GM21723 (cell line): ENCODE measurements around the gene BRF1.
"Not testable (repeated sequence)": the region's sequence is repeated elsewhere in the genome, so short reads cannot be mapped to it uniquely, and the experiment has no call there.

Experiments used
- ATAC-seq: cut with Tn5 transposase; IDR thresholded peaks from one replicate; pipeline ENCODE4 v1.9.1; 2021; ENCODE audit warnings: mild to moderate bottlenecking, moderate library complexity; ENCODE audit not compliant: unreplicated experiment

BRF1 gene

DNA sequence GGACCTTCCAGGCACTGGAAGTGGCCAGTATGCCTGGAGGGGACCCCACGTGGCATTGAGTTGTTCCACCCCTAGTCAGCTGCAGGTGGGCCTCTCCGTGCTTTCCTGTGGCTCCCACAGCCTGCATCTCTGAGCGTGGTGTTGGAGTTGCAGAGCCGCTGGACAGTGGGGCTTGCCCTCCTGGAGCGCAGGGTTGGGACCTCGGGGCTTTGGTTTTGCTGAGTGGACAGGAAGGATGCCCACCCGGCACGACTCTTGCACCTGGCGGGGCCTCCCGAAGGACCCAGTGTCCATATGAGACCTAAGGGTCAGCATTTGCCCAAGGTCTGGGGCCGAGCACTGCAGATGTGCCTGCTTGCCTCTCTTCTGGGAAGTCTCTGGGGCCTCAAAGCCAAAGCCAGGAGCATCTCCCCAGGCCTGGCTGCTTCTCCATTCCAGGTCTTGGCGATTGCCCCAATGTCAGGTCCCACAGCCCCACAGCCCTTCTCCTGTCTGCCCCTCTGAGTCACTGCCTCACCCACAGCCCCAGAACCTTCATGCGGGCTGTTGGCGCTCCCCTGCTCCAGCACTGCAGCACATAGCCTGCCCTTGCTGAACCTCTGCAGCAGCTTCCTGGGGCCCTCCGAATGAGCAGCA is 15.3 kb upstream of the BRF1 start:
- ATAC-seq, result no peak

DNA sequence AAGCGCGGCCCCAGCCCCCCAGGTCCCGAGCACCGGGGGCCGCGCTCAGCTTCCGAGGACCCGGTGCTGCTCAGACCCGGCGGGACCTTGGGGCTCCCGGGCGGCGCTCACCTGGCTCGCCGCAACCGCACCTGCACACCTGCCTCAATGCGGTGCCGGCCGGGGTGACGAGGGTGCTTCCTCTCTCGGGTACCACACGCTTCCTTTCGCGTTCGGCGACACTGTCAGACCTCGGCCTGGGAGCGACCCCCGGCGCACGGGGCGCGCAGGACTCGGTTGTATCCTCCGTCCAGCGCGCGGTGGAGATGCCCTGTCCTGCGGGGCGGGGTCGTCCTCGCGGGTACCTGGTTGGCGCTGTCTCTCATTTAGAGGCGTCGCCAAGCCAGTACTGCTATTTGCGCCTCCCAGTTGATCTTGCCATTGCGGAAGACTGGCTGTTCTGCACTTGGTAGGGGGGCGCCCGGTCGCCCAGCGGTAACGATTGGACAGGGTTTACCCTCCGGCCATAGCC is 14.5 kb upstream of the BRF1 start:
- peak; percentile 12 for ATAC-seq

DNA sequence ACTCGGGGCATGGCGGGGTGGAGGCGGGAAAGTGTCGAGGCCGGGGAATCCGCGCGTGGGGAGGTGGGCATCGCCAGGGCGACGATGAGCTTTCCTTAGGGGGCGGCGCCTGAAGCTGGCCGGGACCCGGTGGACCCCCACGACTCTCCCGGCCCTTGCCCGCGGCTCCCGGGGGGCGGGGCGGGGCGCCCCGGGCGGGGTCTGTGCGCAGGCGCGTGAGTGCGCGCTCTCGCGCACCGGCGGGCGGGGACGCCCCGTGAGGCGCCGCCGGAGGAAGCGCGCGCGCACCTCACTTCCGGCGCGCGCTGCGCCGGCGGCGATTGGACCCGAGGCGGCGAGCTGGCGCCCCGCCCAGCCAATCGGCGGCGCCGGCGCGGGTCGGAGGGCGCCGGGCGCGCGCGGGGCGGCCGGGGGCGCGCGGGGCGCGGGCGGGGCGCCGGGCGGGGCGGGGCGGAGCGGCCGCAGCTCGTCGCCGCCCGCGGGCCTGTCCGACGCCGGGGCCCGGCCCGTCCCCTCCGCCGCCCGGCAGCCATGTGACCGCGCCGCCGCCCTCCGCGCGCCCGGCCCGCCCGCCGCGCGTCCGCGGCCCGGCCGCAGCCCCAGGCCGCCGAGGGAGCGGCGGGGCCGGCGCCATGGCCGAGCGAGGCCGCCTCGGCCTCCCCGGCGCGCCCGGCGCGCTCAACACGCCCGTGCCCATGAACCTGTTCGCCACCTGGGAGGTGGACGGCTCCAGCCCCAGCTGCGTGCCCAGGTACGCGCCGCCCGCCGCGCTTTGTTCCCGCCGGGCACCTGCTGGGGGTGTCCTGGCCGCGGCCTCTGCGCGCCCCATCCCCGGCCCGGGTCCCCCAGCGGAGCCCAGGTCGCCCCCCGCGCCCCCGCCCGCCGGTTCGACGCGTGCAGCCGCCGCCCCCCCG is 13.7 kb upstream of the BRF1 start, which contains the start of gene PACS2:
Gene PACS2 (plus strand): TSS at position 462 of the 914 bp plus-strand sequence. CDS start 171 bp downstream, at position 633.
- peak; percentile 54 for ATAC-seq

DNA sequence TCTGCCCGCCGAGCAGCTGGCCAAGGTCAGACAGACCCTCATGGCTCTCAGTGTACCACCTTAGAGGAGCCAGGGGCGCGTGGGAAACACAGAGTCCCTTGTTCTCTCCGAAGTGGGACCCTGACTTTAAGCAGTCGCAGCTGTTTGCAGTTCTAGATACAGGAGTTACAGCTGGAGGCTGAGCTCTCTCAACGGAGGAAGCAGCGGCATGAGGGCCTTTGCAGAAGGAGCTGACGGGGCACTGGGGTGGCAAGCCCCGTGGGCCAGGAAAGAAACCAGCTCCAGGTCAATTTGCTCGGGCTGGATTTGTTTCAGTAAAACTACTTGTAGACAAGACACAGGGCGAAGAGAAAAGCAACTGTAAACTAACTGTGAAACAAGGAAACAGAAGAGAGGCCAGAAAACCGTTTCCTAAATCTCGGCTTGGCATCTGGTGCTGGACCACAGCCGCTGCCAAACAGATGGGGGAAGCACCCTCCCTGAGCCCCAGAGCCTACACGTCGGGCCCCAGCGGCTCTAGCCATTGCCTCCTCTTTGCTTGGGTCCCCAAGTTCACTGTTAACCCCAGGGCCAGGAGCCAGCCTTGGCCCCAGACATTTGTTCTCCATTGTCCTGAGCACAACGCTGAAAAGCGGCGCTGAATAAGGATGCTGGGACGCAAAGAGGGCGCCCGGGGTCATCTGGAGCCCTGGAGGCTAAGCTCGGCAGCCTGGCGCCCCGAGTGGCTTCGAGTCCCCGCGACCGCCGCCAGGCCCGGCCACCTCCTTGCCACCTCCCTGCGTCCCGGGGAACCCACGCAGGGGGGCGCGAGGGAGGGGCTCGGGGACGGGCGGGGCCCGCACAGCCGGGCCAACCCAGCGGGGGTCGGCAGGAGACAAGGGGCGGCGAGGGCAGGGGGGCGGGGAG is 12.8 kb upstream of the BRF1 start:
- peak; percentile 23 for ATAC-seq

DNA sequence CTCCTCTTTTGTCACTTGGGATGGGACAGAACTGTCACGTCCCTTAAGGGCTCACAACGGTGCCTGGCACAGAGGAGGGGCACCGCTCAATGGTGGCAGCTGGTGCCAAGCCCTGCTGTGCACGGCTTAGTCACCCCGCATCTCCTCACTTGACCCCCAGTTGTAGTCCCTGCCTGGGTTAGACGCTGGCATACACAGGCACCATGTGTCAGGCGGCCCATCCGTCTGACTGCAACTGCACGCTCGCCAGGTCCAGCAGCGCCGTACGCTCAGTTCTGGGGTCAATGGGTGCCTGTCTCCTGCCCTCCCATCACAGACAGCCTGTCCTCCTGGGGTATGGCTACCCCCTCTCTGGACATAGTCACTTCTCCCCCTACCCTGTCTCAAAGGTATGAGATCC is 12.2 kb upstream of the BRF1 start:
- ATAC-seq, result no peak

DNA sequence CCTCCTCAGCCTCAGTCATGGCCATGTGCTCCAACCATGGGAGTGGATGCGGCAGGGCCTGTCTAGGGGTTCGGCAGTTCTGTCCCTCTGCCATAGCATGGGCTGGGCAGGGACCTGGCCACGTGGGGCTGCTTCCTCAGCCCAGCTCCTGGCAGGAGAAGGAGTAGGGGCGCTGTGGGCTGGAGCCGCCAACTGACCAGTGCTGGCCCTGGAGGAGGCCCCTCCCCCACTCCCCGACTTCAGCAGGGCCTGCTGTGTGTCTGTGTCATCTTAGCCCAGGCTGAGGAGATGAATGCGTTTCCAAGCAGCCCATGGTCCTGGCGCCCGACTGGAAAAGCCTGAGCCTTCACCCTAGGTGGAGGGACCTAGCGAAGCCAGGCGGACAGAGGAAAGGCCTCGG is 11.0 kb upstream of the BRF1 start:
- no peak for ATAC-seq

DNA sequence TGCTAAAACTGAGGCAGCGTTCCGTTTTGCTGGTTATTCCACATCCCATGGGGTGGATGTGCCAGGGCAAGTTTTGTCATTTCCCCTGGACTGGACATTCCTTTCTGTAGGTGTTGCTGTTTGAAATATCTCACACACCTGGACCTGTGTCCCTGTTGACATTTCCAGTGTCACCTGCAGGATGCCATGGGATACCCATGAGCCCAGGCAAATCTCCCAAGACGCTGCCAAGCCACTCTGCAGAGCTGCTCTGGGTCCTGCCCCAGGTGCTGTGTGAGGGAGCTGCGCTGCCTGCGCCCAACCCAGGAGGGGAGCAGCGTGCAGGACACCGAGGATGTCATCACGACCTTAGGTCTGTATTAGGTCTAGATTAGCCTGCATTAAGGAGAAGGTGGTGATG is 8.6 kb upstream of the BRF1 start:
- ATAC-seq, result no peak

DNA sequence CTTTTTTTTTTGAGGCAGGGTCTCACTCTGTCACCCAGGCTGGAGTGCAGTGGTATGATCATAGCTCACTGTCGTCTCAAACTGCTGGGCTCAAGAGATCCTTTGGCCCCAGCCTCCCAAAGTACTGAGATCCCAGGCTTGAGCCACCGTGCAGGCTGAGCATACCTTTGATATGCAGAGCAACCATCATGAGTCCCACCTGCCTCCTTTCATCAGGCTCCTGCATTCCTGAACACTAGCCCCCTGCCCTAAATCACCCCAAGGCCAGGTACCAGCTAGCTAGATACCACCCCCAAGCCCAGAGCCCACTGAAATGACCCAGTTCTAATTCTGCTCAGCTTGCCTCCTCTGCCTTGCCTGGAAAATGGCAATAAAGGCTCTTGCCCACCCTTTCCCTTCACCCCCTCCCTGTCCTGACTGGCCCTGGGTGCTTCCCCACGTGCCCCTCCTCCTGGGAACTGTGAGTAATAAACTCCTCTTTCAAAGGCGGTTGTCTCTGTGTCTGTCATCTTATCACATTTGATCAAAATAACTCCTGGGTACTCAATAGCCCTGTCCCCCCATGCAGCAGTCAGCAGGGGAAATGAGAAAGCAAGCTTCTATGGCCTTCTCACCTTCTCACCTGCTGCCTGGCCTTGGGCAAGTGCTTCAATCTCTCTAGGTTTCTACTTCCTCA is 6.4 kb upstream of the BRF1 start:
- ATAC-seq, result no peak

DNA sequence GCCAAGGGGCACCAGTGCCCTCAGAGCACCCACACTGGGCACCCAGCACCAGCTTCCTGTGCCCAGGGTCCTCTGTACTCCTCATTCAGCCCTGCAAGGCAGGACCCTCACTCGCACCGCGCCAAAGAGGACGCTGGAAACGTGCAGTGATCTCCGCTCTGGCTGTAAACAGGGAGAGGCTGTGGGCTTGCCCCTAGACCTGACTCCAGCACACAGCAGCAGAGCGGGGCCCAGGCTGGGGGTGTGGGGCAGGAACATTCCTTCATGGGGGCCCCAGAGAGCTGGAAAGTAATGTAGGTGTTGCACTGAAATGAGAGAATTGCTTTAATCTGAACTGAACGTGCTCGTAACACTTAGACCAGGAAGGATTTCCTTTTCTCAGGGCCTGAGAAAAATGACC is 5.0 kb upstream of the BRF1 start:
- no peak for ATAC-seq

DNA sequence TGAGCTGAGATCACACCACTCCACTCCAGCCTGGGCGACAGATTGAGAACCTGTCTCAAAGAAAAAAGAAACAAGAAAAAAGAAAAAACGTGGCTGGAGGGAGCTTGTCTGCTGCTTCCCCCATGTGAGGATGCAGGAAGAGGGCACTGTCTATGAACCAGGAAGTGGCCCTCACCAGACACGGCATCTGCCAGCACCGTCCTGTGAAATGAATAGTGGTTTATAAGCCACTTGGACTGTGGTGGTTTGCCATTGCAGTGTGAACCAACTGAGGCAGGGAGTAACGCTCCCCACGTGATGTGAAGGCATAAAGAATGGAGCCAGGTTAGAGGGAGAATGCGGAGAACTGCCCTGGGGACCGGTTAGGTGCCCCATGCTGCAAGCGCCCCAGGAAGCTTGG is 4.5 kb upstream of the BRF1 start:
- ATAC-seq, result no peak

DNA sequence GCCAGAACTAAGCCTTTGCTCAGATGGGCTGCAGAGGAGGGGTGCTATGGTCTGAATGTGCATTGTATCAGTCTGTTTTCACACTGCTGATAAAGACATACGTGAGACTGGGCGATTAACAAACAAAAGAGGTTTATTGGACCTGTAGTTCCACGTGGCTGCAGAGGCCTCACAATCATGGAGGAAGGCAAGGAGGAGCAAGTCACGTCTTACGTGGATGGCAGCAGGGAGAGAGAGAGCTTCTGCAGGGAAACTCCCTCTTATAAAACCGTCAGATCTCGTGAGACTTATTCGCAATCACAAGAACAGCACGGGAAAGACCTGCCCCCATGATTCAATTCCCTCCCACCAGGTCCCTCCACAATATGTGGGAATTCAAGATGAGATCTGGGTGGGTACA is 3.8 kb upstream of the BRF1 start:
- ATAC-seq, result no peak

DNA sequence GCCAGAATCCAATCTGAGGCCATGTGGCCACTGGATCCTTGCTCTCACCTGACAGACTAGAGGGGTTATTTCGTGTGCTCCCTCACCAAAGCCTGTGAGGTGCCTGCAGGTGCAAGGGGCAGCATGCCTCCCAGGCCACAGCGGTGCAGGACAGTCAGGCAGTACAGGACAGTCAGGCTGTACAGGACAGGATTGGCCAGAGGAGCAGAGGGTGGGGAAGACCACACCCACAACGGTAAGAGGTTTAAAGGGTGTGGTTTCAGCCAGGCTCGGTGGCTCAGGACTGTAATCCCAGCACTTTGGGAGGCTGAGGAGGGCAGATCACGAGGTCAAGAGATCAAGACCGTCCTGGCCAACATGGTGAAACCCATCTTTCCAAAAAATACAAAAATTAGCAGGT is 3.1 kb upstream of the BRF1 start:
- no peak for ATAC-seq

DNA sequence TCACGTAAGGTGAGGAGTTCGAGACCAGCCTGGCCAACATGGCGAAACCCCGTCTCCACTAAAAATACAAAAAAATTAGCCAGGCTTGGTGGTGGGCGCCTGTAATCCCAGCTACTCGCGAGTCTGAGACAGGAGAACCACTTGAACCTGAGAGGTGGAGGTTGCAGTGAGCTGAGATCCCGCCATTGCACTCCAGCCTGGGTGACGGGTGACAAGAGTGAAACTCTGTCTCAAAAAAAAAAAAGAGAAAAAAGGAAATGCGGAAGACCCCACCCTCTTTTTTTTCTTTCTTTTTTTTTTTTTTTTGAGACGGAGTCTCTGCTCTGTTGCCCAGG is 1.1 kb upstream of the BRF1 start:
- ATAC-seq, result not testable (repeated sequence)

DNA sequence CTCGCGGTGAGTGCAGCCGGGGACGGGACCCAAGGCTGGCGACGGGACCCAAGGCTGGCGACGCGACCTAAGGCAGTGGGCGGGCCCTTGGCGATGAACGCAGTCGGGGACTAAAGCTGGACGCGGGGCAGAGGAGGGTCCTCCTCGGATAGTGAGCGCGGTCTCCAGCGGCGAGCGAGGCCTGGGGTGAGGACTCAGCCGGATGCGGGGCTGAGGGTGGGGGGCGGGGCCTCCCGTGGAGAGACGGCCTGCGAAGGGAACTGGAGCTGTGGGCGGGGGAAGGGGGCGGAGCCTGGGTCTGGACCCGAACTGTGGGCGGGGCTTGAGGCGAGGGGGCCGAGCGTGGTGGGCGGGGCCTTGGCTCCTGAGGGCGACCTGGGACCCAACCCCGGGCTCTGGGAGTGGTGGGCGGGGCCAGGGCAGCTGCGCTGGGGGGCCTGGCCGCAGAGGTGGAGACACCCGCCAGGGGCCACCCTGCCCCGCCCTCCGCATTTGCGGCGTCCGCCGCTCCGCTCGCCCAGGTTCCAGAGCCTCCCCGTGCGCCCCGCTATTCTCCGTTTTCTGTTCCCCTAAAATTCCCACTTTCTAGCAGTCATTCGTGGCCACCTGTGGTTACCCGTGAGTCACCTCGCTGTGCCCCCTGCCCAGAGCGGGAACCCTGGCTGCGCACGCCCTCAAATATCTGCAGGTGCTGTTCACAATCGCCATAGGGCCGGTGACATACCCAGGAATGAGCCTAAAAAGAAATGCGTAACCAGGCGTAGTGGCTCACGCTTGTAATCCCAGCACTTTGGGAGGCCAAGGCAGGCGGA is 508 bp upstream of the BRF1 start:
- ATAC-seq, result peak; percentile 62

DNA sequence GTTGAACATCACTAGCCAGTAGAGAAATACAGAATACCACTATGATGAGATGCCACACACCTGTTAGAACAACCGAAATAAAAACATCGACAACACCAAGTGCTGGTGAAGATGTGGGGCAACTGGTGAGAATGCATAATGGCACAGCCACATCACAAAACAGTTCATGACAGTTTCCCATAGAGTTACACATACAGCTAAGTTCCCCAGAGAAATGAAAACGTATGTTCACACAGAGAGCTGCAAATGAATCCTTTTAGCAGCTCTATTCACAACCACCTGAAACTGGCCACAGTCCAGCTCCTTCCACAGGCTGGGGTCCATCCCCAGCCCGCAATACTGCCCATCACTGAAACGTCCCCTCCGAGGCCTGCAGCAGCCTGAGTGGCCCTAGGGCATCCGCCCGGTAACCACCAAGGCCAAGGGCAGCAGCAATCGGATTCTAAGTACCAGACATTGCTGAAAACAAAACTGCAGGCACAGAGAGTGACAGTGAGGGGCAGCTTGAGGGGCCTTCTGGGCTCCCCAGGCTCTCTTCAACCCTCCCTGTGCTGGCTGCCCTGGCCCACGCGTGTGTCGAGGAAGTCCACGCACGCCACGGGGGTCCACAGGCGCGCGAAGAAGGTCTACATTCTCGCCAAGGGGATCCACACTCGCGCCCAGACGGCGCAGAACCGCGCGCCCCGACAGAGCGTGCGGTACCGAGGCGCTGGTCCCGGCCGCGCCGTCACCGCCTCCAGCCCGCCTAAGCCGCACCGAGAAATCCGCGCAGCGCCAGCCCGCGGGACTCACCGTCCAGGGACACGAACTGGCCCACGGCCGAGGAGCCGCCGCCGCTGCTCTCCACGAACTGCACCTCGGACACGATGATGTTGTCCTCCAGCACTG is 903 bp downstream of the BRF1 start:
- peak; percentile 16 for ATAC-seq

DNA sequence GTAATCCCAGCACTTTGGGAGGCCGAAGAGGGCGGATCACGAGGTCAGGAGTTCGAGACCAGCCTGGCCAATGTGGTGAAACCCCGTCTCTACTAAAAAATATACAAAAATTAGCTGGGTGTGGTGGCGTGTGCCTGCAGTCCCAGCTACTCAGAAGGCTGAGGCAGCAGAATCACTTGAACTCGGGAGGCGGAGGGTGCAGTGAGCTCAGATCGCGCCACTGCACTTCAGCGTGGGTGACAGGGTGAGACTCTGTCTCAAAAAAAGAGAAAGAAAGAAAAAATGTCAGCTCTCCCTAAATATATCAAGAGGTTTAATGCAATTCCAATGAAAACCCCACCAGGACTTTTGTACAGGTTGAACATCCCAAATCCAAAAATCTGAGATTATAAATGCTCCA is 3.5 kb downstream of the BRF1 start:
- ATAC-seq, result not testable (repeated sequence)

DNA sequence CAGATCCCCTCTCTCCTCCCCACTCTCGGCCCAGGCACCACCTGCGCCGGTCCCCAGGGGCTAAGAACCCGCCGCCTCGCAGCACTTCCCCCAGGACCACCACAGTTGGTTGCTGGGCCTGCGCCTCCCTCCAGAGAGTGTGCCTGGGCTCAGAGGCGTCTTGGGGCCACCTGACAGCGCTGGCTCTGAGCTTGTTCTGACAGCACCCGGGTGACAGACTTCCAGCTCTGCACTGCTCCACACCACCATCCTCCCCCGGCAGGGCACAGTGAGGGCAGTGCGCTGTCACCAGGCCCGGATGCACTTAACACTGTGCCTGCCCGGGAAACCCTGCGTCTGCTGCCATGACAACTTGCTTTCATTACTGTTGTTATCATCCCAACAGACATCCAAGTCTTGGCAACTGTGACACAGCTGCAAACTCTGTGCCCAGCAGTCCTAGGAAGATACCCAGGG is 6.6 kb downstream of the BRF1 start:
- ATAC-seq, result peak; percentile 69

DNA sequence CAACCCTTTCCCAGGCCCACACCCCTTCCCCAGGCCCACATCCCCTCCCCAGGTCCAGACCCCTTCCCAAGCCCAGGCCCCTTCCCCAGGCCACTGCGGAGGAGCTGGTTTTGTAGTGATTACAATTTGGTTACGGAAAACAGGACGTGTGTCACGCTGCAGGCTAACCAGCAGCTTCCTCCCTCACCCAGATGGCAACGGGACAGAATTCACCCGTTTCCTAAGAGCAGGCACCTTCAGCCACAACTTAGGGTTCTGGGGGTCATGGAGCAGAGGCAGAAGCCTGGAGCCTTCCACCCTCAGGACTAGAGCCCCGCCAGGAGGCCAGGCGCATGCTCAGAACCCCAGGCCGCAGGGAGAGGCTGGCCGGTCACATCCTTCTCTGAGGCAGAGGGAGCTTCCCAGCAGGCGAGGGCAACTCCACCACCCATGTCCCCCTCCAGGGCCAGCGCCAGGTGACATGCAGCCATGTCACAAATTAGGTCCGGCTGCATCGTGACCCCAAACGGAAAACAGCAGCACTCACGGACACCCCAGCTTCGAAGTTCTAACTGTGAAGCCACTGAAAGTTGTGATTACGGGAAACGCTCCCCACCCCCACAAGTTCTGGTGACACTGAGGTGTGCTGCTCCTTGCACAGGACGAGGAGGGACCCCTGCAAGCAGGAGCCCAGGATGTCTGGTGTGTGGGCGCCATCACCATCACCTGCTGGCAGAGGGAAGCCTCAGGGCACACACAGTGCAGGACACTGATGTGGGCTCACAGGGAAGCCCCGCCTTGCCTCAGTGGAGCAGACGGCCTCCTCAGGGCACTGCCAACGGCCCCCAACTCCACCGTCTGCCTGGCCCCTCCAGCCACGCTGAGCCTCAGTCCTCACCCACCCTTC is 7.7 kb downstream of the BRF1 start:
- ATAC-seq, result no peak
